ENCODE measurements around the gene CD80. TPM values are rescaled to one million over a fixed set of nuclear protein-coding genes. Genes with fewer than 3 reads are reported as not detected.

Gene CD80
- total and polyA plus RNA-seq, 9 donors: 0.04 to 0.36 (median 0.11) TPM; not detected in 2

- Histone ChIP-seq H3K36me3 (ENCODE audit: control insufficient read depth, insufficient read depth, low read length) (peaks cover 23% of the 10 kb centered on the region), H3K27ac (ENCODE audit: low read length) (no peak overlapping the region), H3K4me1 (ENCODE audit: control insufficient read depth, insufficient read depth, low read length) (no peaks in the 10 kb centered on the region), H3K4me3 (ENCODE audit: low read length) (no peak overlapping the region), H3K27me3 (ENCODE audit: control insufficient read depth, insufficient read depth, low read length) (no peaks in the 10 kb centered on the region), H3K9me3 (replicated peaks; ENCODE audit: control insufficient read depth, low read depth, low read length) (no peaks in the 10 kb centered on the region)
- WGBS (ENCODE audit: insufficient coverage): 87% methylated on average over 3 of the region's 4 CpGs
- DNase-seq: no peak
Observed at GRCh38 chr3:119506631-119507030, 52.8 kb downstream of the CD80 start.

GRCh38 chr3:119500901-119501300 is 58.5 kb downstream of the CD80 start:
- peaks cover 9% of the 10 kb centered on the region for H3K4me1 ChIP-seq (ENCODE audit: control insufficient read depth, insufficient read depth, low read length)
- H3K36me3 ChIP-seq (ENCODE audit: control insufficient read depth, insufficient read depth, low read length): peaks cover 7% of the 10 kb centered on the region
- WGBS (ENCODE audit: insufficient coverage): no CpG with 5 or more reads among the region's 2 CpGs
- no peaks in the 10 kb centered on the region for H3K9me3 ChIP-seq (replicated peaks; ENCODE audit: control insufficient read depth, low read depth, low read length)
- no peaks in the 10 kb centered on the region for H3K27me3 ChIP-seq (ENCODE audit: control insufficient read depth, insufficient read depth, low read length)
- no peak for DNase-seq
- H3K27ac ChIP-seq (ENCODE audit: low read length): no peak overlapping the region
- H3K4me3 ChIP-seq (ENCODE audit: low read length): no peak overlapping the region

GRCh38 chr3:119500265-119500664 is 59.1 kb downstream of the CD80 start:
- no peak overlapping the region for H3K27ac ChIP-seq (ENCODE audit: low read length)
- H3K4me1 ChIP-seq (ENCODE audit: control insufficient read depth, insufficient read depth, low read length): peaks cover 9% of the 10 kb centered on the region
- H3K36me3 ChIP-seq (ENCODE audit: control insufficient read depth, insufficient read depth, low read length): peaks cover 5% of the 10 kb centered on the region

GRCh38 chr3:119498186-119499011 is 61.0 kb downstream of the CD80 start, which contains the start of gene TIMMDC1:
TSS of gene TIMMDC1 (plus strand) at chr3:119498547. CDS start at chr3:119498734, 187 bp downstream.
- H3K27me3 ChIP-seq (ENCODE audit: control insufficient read depth, insufficient read depth, low read length): no peaks in the 10 kb centered on the region
- no peaks in the 10 kb centered on the region for H3K36me3 ChIP-seq (ENCODE audit: control insufficient read depth, insufficient read depth, low read length)
- DNase-seq: peak; percentile 99
- H3K9me3 ChIP-seq (replicated peaks; ENCODE audit: control insufficient read depth, low read depth, low read length): no peaks in the 10 kb centered on the region
- WGBS (ENCODE audit: insufficient coverage): under 1% methylated on average over 54 of the region's 58 CpGs
- H3K4me3 ChIP-seq (ENCODE audit: low read length): peak within 1 kb of the TSS; percentile 88
- peak within 1 kb of the TSS; percentile 99 for H3K27ac ChIP-seq (ENCODE audit: low read length)
- H3K4me1 ChIP-seq (ENCODE audit: control insufficient read depth, insufficient read depth, low read length): peaks cover 9% of the 10 kb centered on the region

More at GRCh38 chr3:119500265-119500664, 59.1 kb downstream of the CD80 start:
- Histone ChIP-seq H3K4me3 (ENCODE audit: low read length) (no peak overlapping the region), H3K9me3 (replicated peaks; ENCODE audit: control insufficient read depth, low read depth, low read length) (no peaks in the 10 kb centered on the region), H3K27me3 (ENCODE audit: control insufficient read depth, insufficient read depth, low read length) (no peaks in the 10 kb centered on the region)
- no peak for DNase-seq
- WGBS (ENCODE audit: insufficient coverage): no CpG with 5 or more reads among the region's 4 CpGs

GRCh38 chr3:119497820-119498185 is 61.6 kb downstream of the CD80 start:
- H3K36me3 ChIP-seq (ENCODE audit: control insufficient read depth, insufficient read depth, low read length): peaks cover 2% of the 10 kb centered on the region
- peaks cover 9% of the 10 kb centered on the region for H3K4me1 ChIP-seq (ENCODE audit: control insufficient read depth, insufficient read depth, low read length)
- peak overlapping the region; percentile 99 for H3K27ac ChIP-seq (ENCODE audit: low read length)
- H3K4me3 ChIP-seq (ENCODE audit: low read length): peak overlapping the region; percentile 88
- no peaks in the 10 kb centered on the region for H3K27me3 ChIP-seq (ENCODE audit: control insufficient read depth, insufficient read depth, low read length)
- no peaks in the 10 kb centered on the region for H3K9me3 ChIP-seq (replicated peaks; ENCODE audit: control insufficient read depth, low read depth, low read length)
- 2% methylated on average over 4 of the region's 8 CpGs for WGBS (ENCODE audit: insufficient coverage)
- DNase-seq: peak; percentile 54

GRCh38 chr3:119494597-119494996 is 64.8 kb downstream of the CD80 start:
- DNase-seq: no peak
- Histone ChIP-seq H3K9me3 (replicated peaks; ENCODE audit: control insufficient read depth, low read depth, low read length) (no peaks in the 10 kb centered on the region), H3K27me3 (ENCODE audit: control insufficient read depth, insufficient read depth, low read length) (no peaks in the 10 kb centered on the region), H3K36me3 (ENCODE audit: control insufficient read depth, insufficient read depth, low read length) (peaks cover 21% of the 10 kb centered on the region), H3K27ac (ENCODE audit: low read length) (no peak overlapping the region), H3K4me3 (ENCODE audit: low read length) (no peak overlapping the region), H3K4me1 (ENCODE audit: control insufficient read depth, insufficient read depth, low read length) (peaks cover 6% of the 10 kb centered on the region)
- WGBS (ENCODE audit: insufficient coverage): no CpG with 5 or more reads among the region's 2 CpGs

GRCh38 chr3:119492810-119493209 is 66.6 kb downstream of the CD80 start:
- Histone ChIP-seq H3K27ac (ENCODE audit: low read length) (no peak overlapping the region), H3K27me3 (ENCODE audit: control insufficient read depth, insufficient read depth, low read length) (no peaks in the 10 kb centered on the region), H3K4me3 (ENCODE audit: low read length) (no peak overlapping the region), H3K4me1 (ENCODE audit: control insufficient read depth, insufficient read depth, low read length) (no peaks in the 10 kb centered on the region), H3K9me3 (replicated peaks; ENCODE audit: control insufficient read depth, low read depth, low read length) (no peaks in the 10 kb centered on the region), H3K36me3 (ENCODE audit: control insufficient read depth, insufficient read depth, low read length) (peaks cover 33% of the 10 kb centered on the region)
- WGBS (ENCODE audit: insufficient coverage): 84% methylated on average over 2 of the region's 3 CpGs
- no peak for DNase-seq

GRCh38 chr3:119492128-119492527 is 67.3 kb downstream of the CD80 start:
- Histone ChIP-seq H3K4me1 (ENCODE audit: control insufficient read depth, insufficient read depth, low read length) (no peaks in the 10 kb centered on the region), H3K27me3 (ENCODE audit: control insufficient read depth, insufficient read depth, low read length) (no peaks in the 10 kb centered on the region), H3K36me3 (ENCODE audit: control insufficient read depth, insufficient read depth, low read length) (peaks cover 36% of the 10 kb centered on the region), H3K4me3 (ENCODE audit: low read length) (no peak overlapping the region), H3K27ac (ENCODE audit: low read length) (no peak overlapping the region), H3K9me3 (replicated peaks; ENCODE audit: control insufficient read depth, low read depth, low read length) (no peaks in the 10 kb centered on the region)
- DNase-seq: no peak
- WGBS (ENCODE audit: insufficient coverage): no CpG with 5 or more reads among the region's 2 CpGs

GRCh38 chr3:119490153-119490552 is 69.3 kb downstream of the CD80 start:
- WGBS (ENCODE audit: insufficient coverage): no CpG with 5 or more reads among the region's 2 CpGs
- Histone ChIP-seq H3K27ac (ENCODE audit: low read length) (no peak overlapping the region), H3K4me3 (ENCODE audit: low read length) (no peak overlapping the region), H3K36me3 (ENCODE audit: control insufficient read depth, insufficient read depth, low read length) (peaks cover 50% of the 10 kb centered on the region), H3K4me1 (ENCODE audit: control insufficient read depth, insufficient read depth, low read length) (no peaks in the 10 kb centered on the region), H3K27me3 (ENCODE audit: control insufficient read depth, insufficient read depth, low read length) (no peaks in the 10 kb centered on the region), H3K9me3 (replicated peaks; ENCODE audit: control insufficient read depth, low read depth, low read length) (no peaks in the 10 kb centered on the region)
- DNase-seq: no peak

GRCh38 chr3:119485563-119485962 is 73.9 kb downstream of the CD80 start:
- Histone ChIP-seq H3K27me3 (ENCODE audit: control insufficient read depth, insufficient read depth, low read length) (no peaks in the 10 kb centered on the region), H3K36me3 (ENCODE audit: control insufficient read depth, insufficient read depth, low read length) (peaks cover 43% of the 10 kb centered on the region), H3K9me3 (replicated peaks; ENCODE audit: control insufficient read depth, low read depth, low read length) (no peaks in the 10 kb centered on the region), H3K4me3 (ENCODE audit: low read length) (no peak overlapping the region), H3K27ac (ENCODE audit: low read length) (no peak overlapping the region), H3K4me1 (ENCODE audit: control insufficient read depth, insufficient read depth, low read length) (no peaks in the 10 kb centered on the region)
- no peak for DNase-seq
- no CpG with 5 or more reads among the region's 2 CpGs for WGBS (ENCODE audit: insufficient coverage)
